ENCODE data around the gene ZNF354C.

ZNF354C gene

GRCh38 chr5:179131321-179131835 lies 71.2 kb downstream of the ZNF354C start:
- no peaks in the 10 kb centered on the region for H3K36me3 ChIP-seq (ENCODE audit: control insufficient read depth, insufficient read depth, low read length)
- H3K79me1 ChIP-seq (ENCODE audit: low read length) = no peaks in the 10 kb centered on the region
- no peak overlapping the region for H3K4ac ChIP-seq (ENCODE audit: low read depth, low read length)
- no CpG with 5 or more reads among the region's 10 CpGs for WGBS (ENCODE audit: extremely low coverage, insufficient coverage, low lambda C conversion rate)
- H4K8ac ChIP-seq (ENCODE audit: low read depth, low read length) = no peak overlapping the region
- H2BK15ac ChIP-seq (replicated peaks; ENCODE audit: low read depth) = no peak overlapping the region
- no peak overlapping the region for H4K5ac ChIP-seq (ENCODE audit: low read length)
- H2BK120ac ChIP-seq (ENCODE audit: low read depth, low read length) = no peak overlapping the region
- no peak overlapping the region for H2AK5ac ChIP-seq (ENCODE audit: low read length)
- no peaks in the 10 kb centered on the region for H3K4me1 ChIP-seq (ENCODE audit: control insufficient read depth, low read depth, low read length)
- no peaks in the 10 kb centered on the region for H3K79me2 ChIP-seq (ENCODE audit: control insufficient read depth, insufficient read depth, low read length)
- H3K4me2 ChIP-seq (ENCODE audit: low read length) = no peak overlapping the region
- DNase-seq = no peak
- H2BK5ac ChIP-seq (ENCODE audit: low read length) = no peak overlapping the region
- no peak overlapping the region for H3K23ac ChIP-seq (ENCODE audit: low read length)
- H3K56ac ChIP-seq (ENCODE audit: low read length) = no peak overlapping the region
- no peak overlapping the region for H3K27ac ChIP-seq (ENCODE audit: low read depth, low read length)
- no peaks in the 10 kb centered on the region for H3K27me3 ChIP-seq (ENCODE audit: insufficient read depth, low read length, poor library complexity)
- H3K9ac ChIP-seq (ENCODE audit: low read length) = no peak overlapping the region
- H3K18ac ChIP-seq (ENCODE audit: low read length) = no peak overlapping the region
- no peak overlapping the region for H3K4me3 ChIP-seq (ENCODE audit: low read length)

DNA sequence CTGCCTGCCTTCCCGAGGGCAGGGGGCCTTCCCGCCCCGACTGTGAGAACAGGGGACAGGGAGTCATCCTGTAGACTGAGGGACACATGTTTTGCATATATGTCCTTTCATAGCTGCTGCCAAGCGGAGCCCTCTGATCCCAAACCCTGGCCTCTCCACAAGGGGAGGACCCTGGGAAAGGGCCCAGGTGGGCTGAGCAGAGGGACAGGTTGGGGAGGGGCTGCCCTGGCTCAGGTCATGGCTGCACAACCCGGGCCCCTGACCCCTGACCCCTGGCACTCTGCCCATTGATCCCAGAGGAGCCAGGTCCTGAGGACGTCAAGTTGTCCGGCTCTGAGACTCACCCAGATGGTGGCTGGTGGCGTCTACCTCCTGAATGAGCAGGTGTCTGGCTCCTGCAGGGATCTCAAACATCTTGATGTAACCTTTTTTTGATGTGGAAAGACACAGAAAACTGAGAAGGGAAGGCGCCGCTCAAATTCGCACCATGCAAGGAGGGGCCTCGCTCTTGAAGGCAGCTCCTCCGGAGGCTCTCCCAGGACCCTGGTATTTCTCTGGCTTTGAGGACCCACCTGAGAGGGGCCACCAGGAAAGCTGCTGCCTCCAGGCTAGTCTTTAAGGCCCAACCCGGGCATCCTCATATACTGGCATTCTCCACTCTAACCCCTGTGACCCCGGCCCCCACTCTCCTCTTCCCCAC lies 71.9 kb downstream of the ZNF354C start:
- Histone ChIP-seq H3K4me1 (ENCODE audit: control insufficient read depth, low read depth, low read length) (no peaks in the 10 kb centered on the region), H3K9ac (ENCODE audit: low read length) (no peak overlapping the region), H2BK120ac (ENCODE audit: low read depth, low read length) (no peak overlapping the region), H3K79me1 (ENCODE audit: low read length) (no peaks in the 10 kb centered on the region), H2AK5ac (ENCODE audit: low read length) (no peak overlapping the region), H3K23ac (ENCODE audit: low read length) (no peak overlapping the region), H3K56ac (ENCODE audit: low read length) (no peak overlapping the region), H4K8ac (ENCODE audit: low read depth, low read length) (no peak overlapping the region), H3K4ac (ENCODE audit: low read depth, low read length) (no peak overlapping the region), H3K4me3 (ENCODE audit: low read length) (no peak overlapping the region), H3K79me2 (ENCODE audit: control insufficient read depth, insufficient read depth, low read length) (no peaks in the 10 kb centered on the region), H3K18ac (ENCODE audit: low read length) (no peak overlapping the region), H2BK15ac (replicated peaks; ENCODE audit: low read depth) (no peak overlapping the region), H2BK5ac (ENCODE audit: low read length) (no peak overlapping the region), H3K4me2 (ENCODE audit: low read length) (no peak overlapping the region), H4K5ac (ENCODE audit: low read length) (no peak overlapping the region), H3K27ac (ENCODE audit: low read depth, low read length) (no peak overlapping the region), H3K27me3 (ENCODE audit: insufficient read depth, low read length, poor library complexity) (no peaks in the 10 kb centered on the region), H3K36me3 (ENCODE audit: control insufficient read depth, insufficient read depth, low read length) (no peaks in the 10 kb centered on the region)
- DNase-seq = no peak
- no CpG with 5 or more reads among the region's 15 CpGs for WGBS (ENCODE audit: extremely low coverage, insufficient coverage, low lambda C conversion rate)

- Histone ChIP-seq H2AK5ac (ENCODE audit: low read length) (no peak overlapping the region), H3K23ac (ENCODE audit: low read length) (no peak overlapping the region), H3K27ac (ENCODE audit: low read depth, low read length) (no peak overlapping the region), H3K9ac (ENCODE audit: low read length) (no peak overlapping the region), H3K79me2 (ENCODE audit: control insufficient read depth, insufficient read depth, low read length) (no peaks in the 10 kb centered on the region), H2BK5ac (ENCODE audit: low read length) (no peak overlapping the region), H3K4ac (ENCODE audit: low read depth, low read length) (no peak overlapping the region), H3K4me1 (ENCODE audit: control insufficient read depth, low read depth, low read length) (no peaks in the 10 kb centered on the region), H2BK15ac (replicated peaks; ENCODE audit: low read depth) (no peak overlapping the region), H3K27me3 (ENCODE audit: insufficient read depth, low read length, poor library complexity) (no peaks in the 10 kb centered on the region), H4K5ac (ENCODE audit: low read length) (no peak overlapping the region), H3K79me1 (ENCODE audit: low read length) (no peaks in the 10 kb centered on the region), H3K4me3 (ENCODE audit: low read length) (no peak overlapping the region), H3K4me2 (ENCODE audit: low read length) (no peak overlapping the region), H3K36me3 (ENCODE audit: control insufficient read depth, insufficient read depth, low read length) (no peaks in the 10 kb centered on the region), H2BK120ac (ENCODE audit: low read depth, low read length) (no peak overlapping the region), H4K8ac (ENCODE audit: low read depth, low read length) (no peak overlapping the region), H3K56ac (ENCODE audit: low read length) (no peak overlapping the region), H3K18ac (ENCODE audit: low read length) (no peak overlapping the region)
- DNase-seq = no peak
- WGBS (ENCODE audit: extremely low coverage, insufficient coverage, low lambda C conversion rate) = no CpG with 5 or more reads among the region's 23 CpGs
These were observed 72.6 kb downstream of the ZNF354C start for GRCh38 chr5:179132586-179133355.
